SU-DHL-6 (cell line): ENCODE measurements around the gene LIFR.

ENCODE experiments used
- H2AFZ ChIP-seq: fragments of 200-600 bp; sonication (generic); 2 replicates; pipeline ENCODE4 v1.6.1; 2014; ENCODE audit warnings: low read depth, mild to moderate bottlenecking, moderate library complexity, mixed read lengths, antibody characterized with exemption, low read length; ENCODE audit not compliant: severe bottlenecking
- H3F3A ChIP-seq: fragments of 200-600 bp; shearing (Covaris generic); 2 replicates; pipeline ENCODE4 v1.6.0; 2016; ENCODE audit warnings: antibody characterized with exemption, mild to moderate bottlenecking; ENCODE audit not compliant: insufficient read depth
- H3K27ac ChIP-seq: fragments of 200-600 bp; sonication (generic); 2 replicates; pipeline ENCODE4 v1.5.1; 2016; ENCODE audit warnings: low read depth, mild to moderate bottlenecking, low read length, moderate library complexity, mixed read lengths
- H3K27me3 ChIP-seq: fragments of 200-600 bp; sonication (generic), shearing (Covaris generic); 2 replicates; pipeline ENCODE4 v1.6.0; 2014; ENCODE audit warnings: mild to moderate bottlenecking, low read length
- H3K36me3 ChIP-seq: fragments of 200-600 bp; sonication (generic); 2 replicates; pipeline ENCODE4 v1.6.1; 2014; ENCODE audit warnings: mild to moderate bottlenecking, low read length, mixed read lengths
- H3K4me2 ChIP-seq: fragments of 300-600, 200-600 bp; shearing (Covaris generic), sonication (generic); 2 replicates; pipeline ENCODE4 v1.6.0; 2014; ENCODE audit warnings: low read length, low read depth, mild to moderate bottlenecking; ENCODE audit not compliant: poor library complexity, severe bottlenecking
- H3K4me3 ChIP-seq: fragments of 200-600 bp; sonication (generic); 2 replicates; pipeline ENCODE4 v1.5.1; 2014; ENCODE audit warnings: antibody characterized with exemption, low read length, mild to moderate bottlenecking, mixed read lengths; ENCODE audit not compliant: insufficient read depth, poor library complexity, severe bottlenecking
- H3K79me2 ChIP-seq: fragments of 200-600 bp; sonication (generic); 2 replicates; pipeline ENCODE4 v1.6.1; 2014; ENCODE audit warnings: mild to moderate bottlenecking, low read length, moderate library complexity; ENCODE audit not compliant: insufficient read depth
- H3K9ac ChIP-seq: fragments of 200-600 bp; sonication (generic); 2 replicates; pipeline ENCODE4 v1.7.0; 2014; ENCODE audit warnings: mild to moderate bottlenecking, low read length
- H3K9me2 ChIP-seq: fragments of 200-600 bp; sonication (generic); replicated peaks from 2 replicates; pipeline ENCODE4 v1.6.1; 2014; ENCODE audit warnings: low read length; ENCODE audit not compliant: insufficient read depth
- H3K9me3 ChIP-seq: fragments of 200-600 bp; sonication (generic); 2 replicates; pipeline ENCODE4 v1.6.1; 2014; ENCODE audit warnings: low read length, mixed read lengths; ENCODE audit not compliant: insufficient read depth
- H4K20me1 ChIP-seq: fragments of 200-600 bp; sonication (generic); 2 replicates; pipeline ENCODE4 v1.6.1; 2014; ENCODE audit warnings: low read depth, mild to moderate bottlenecking, antibody characterized with exemption, low read length, moderate library complexity, mixed read lengths
- CTCF ChIP-seq: fragments of 200-600 bp; sonication (generic); IDR thresholded peaks from one replicate; pipeline ENCODE4 v1.5.1; 2017; ENCODE audit warnings: antibody characterized with exemption, mild to moderate bottlenecking, low read length, moderate library complexity; ENCODE audit not compliant: insufficient read depth, poor library complexity, severe bottlenecking
- EZH2phosphoT487 ChIP-seq: fragments of 200-600 bp; sonication (generic), shearing (Covaris generic); conservative IDR thresholded peaks from 2 replicates; pipeline ENCODE4 v1.6.1; 2018; ENCODE audit warnings: mild to moderate bottlenecking, antibody characterized with exemption, low read length, moderate library complexity, mixed read lengths

The LIFR gene

GRCh38 chr5:38465061-38465460 is 91.4 kb downstream of the LIFR start:
- Histone ChIP-seq H3K9me3 (no peaks in the 10 kb centered on the region), H3K9me2 (no peaks in the 10 kb centered on the region), H2AFZ (no peak overlapping the region), H3K79me2 (no peaks in the 10 kb centered on the region), H4K20me1 (no peaks in the 10 kb centered on the region), H3K27me3 (no peaks in the 10 kb centered on the region; the same call in 1 of the 2 replicates), H3K27ac (no peak overlapping the region), H3F3A (no peaks in the 10 kb centered on the region), H3K36me3 (no peaks in the 10 kb centered on the region), H3K4me3 (no peak overlapping the region), H3K4me2 (no peak overlapping the region), H3K9ac (no peak overlapping the region)
- TF ChIP-seq EZH2phosphoT487 (no peak), CTCF (no peak)

- Histone ChIP-seq H3K27ac (no peak overlapping the region), H3K36me3 (no peaks in the 10 kb centered on the region), H3K27me3 (no peaks in the 10 kb centered on the region; the same call in 1 of the 2 replicates), H3K9me2 (no peaks in the 10 kb centered on the region), H3K9ac (no peak overlapping the region), H4K20me1 (no peaks in the 10 kb centered on the region), H3K9me3 (no peaks in the 10 kb centered on the region), H2AFZ (no peak overlapping the region), H3F3A (no peaks in the 10 kb centered on the region), H3K4me3 (no peak overlapping the region), H3K79me2 (no peaks in the 10 kb centered on the region), H3K4me2 (no peak overlapping the region)
- TF ChIP-seq EZH2phosphoT487 (no peak), CTCF (no peak)
Measured at GRCh38 chr5:38463634-38464521, 92.6 kb downstream of the LIFR start.

GRCh38 chr5:38462976-38463633 is 93.3 kb downstream of the LIFR start:
- Histone ChIP-seq H3K79me2 (no peaks in the 10 kb centered on the region), H3F3A (no peaks in the 10 kb centered on the region), H2AFZ (no peak overlapping the region), H3K9ac (no peak overlapping the region), H3K9me3 (no peaks in the 10 kb centered on the region), H3K9me2 (no peaks in the 10 kb centered on the region), H3K27me3 (no peaks in the 10 kb centered on the region; the same call in 1 of the 2 replicates), H3K4me2 (no peak overlapping the region), H4K20me1 (no peaks in the 10 kb centered on the region), H3K4me3 (no peak overlapping the region), H3K36me3 (no peaks in the 10 kb centered on the region), H3K27ac (no peak overlapping the region)
- no peak for TF ChIP-seq CTCF
- no peak for TF ChIP-seq EZH2phosphoT487
